ENCODE results near the gene SLC35F6. TPM values are rescaled to one million over a fixed set of nuclear protein-coding genes. Genes with fewer than 3 reads are reported as not detected.

Gene SLC35F6
- total and polyA plus RNA-seq, 3 experiments from 2014 or later = 6.7 to 12.1 (median 11.5) TPM

GRCh38 chr2:26765475-26766200 lies 1.6 kb downstream of the SLC35F6 start:
- H3K27ac Mint-ChIP-seq = peak overlapping the region; percentile 75 to 99 (median 94)
- Histone ChIP-seq H3K27me3 (ENCODE audit: insufficient read depth, low read length, poor library complexity, severe bottlenecking) (no peaks in the 10 kb centered on the region), H3K36me3 (ENCODE audit: insufficient read depth, low read length) (no peaks in the 10 kb centered on the region), H3K4me3 (ENCODE audit: low read length) (peak overlapping the region; percentile 78), H3K9me3 (ENCODE audit: low read length) (no peaks in the 10 kb centered on the region), H3K4me1 (ENCODE audit: insufficient read depth, low read length) (peaks cover 31% of the 10 kb centered on the region), H3K27ac (ENCODE audit: low read depth, low read length) (peak overlapping the region; percentile 88)
- POLR2A ChIA-PET = interaction anchor here (0.6 to 1.0 kb wide), 2 partner anchors 18 to 20 kb away, joined by 3 read pairs; partner anchors contain the start of gene CENPA
- no peaks in the 10 kb centered on the region for H3K27me3 Mint-ChIP-seq
- peaks cover 33 to 63% (median 38%) of the 10 kb centered on the region in 3 donors for H3K4me1 Mint-ChIP-seq
- H3K4me3 Mint-ChIP-seq = peak overlapping the region; percentile 87 to 99 (median 93)
- DNase-seq = no peak
- CTCF ChIA-PET = interaction anchor here (1.1 to 1.3 kb wide), 2 partner anchors 13 to 20 kb away, joined by 3 read pairs; no protein-coding TSS in a partner anchor
- H3K36me3 Mint-ChIP-seq = peaks cover 0 to 9% (median 0%) of the 10 kb centered on the region in 3 donors
- no peaks in the 10 kb centered on the region for H3K9me3 Mint-ChIP-seq

GRCh38 chr2:26767129-26767528 lies 3.0 kb downstream of the SLC35F6 start:
- ChIA-PET POLR2A (no interaction called here), CTCF (no interaction called here)
- Mint-ChIP-seq H3K36me3 (peaks cover 0 to 13% (median 2%) of the 10 kb centered on the region in 3 donors), H3K4me3 (peak overlapping the region in 2 of 7 donors; percentile 9 to 99), H3K4me1 (peaks cover 43 to 77% (median 50%) of the 10 kb centered on the region in 3 donors), H3K9me3 (no peaks in the 10 kb centered on the region), H3K27me3 (no peaks in the 10 kb centered on the region), H3K27ac (peak overlapping the region in 6 of 8 donors; percentile 6 to 89 (median 77))
- no peak overlapping the region for H3K4me3 ChIP-seq (ENCODE audit: low read length)
- peaks cover 46% of the 10 kb centered on the region for H3K4me1 ChIP-seq (ENCODE audit: insufficient read depth, low read length)
- H3K27ac ChIP-seq (ENCODE audit: low read depth, low read length) = no peak overlapping the region
- H3K9me3 ChIP-seq (ENCODE audit: low read length) = no peaks in the 10 kb centered on the region
- H3K27me3 ChIP-seq (ENCODE audit: insufficient read depth, low read length, poor library complexity, severe bottlenecking) = no peaks in the 10 kb centered on the region
- no peak for DNase-seq
- no peaks in the 10 kb centered on the region for H3K36me3 ChIP-seq (ENCODE audit: insufficient read depth, low read length)

GRCh38 chr2:26767894-26768487 lies 3.9 kb downstream of the SLC35F6 start:
- Histone ChIP-seq H3K27me3 (ENCODE audit: insufficient read depth, low read length, poor library complexity, severe bottlenecking) (no peaks in the 10 kb centered on the region), H3K4me3 (ENCODE audit: low read length) (no peak overlapping the region), H3K27ac (ENCODE audit: low read depth, low read length) (no peak overlapping the region), H3K9me3 (ENCODE audit: low read length) (no peaks in the 10 kb centered on the region), H3K36me3 (ENCODE audit: insufficient read depth, low read length) (no peaks in the 10 kb centered on the region), H3K4me1 (ENCODE audit: insufficient read depth, low read length) (peaks cover 55% of the 10 kb centered on the region)
- CTCF ChIA-PET = interaction anchor here (1.2 kb wide), 1 partner anchor 22 kb away, joined by 3 read pairs; no protein-coding TSS in a partner anchor
- no peak overlapping the region for H3K4me3 Mint-ChIP-seq
- H3K9me3 Mint-ChIP-seq = no peaks in the 10 kb centered on the region
- POLR2A ChIA-PET = no interaction called here
- peaks cover 0 to 19% (median 2%) of the 10 kb centered on the region in 3 donors for H3K36me3 Mint-ChIP-seq
- DNase-seq = no peak
- peaks cover 52 to 86% (median 57%) of the 10 kb centered on the region in 3 donors for H3K4me1 Mint-ChIP-seq
- no peaks in the 10 kb centered on the region for H3K27me3 Mint-ChIP-seq
- peak overlapping the region in 4 of 8 donors; percentile 6 to 91 (median 55) for H3K27ac Mint-ChIP-seq

- no peaks in the 10 kb centered on the region for H3K27me3 Mint-ChIP-seq
- no peak for DNase-seq
- Histone ChIP-seq H3K27me3 (ENCODE audit: insufficient read depth, low read length, poor library complexity, severe bottlenecking) (no peaks in the 10 kb centered on the region), H3K4me1 (ENCODE audit: insufficient read depth, low read length) (peaks cover 50% of the 10 kb centered on the region), H3K9me3 (ENCODE audit: low read length) (no peaks in the 10 kb centered on the region), H3K27ac (ENCODE audit: low read depth, low read length) (peak overlapping the region; percentile 64), H3K36me3 (ENCODE audit: insufficient read depth, low read length) (no peaks in the 10 kb centered on the region), H3K4me3 (ENCODE audit: low read length) (no peak overlapping the region)
- ChIA-PET CTCF (interaction anchor here (1.1 to 1.2 kb wide), 2 partner anchors 9 to 23 kb away, joined by 3 read pairs; no protein-coding TSS in a partner anchor), POLR2A (interaction anchor here (0.8 kb wide), 1 partner anchor 17 kb away, joined by 4 read pairs; no protein-coding TSS in a partner anchor)
- H3K27ac Mint-ChIP-seq = peak overlapping the region in 5 of 8 donors; percentile 29 to 79 (median 57)
- H3K36me3 Mint-ChIP-seq = peaks cover 0 to 19% (median 2%) of the 10 kb centered on the region in 3 donors
- H3K4me3 Mint-ChIP-seq = peak overlapping the region in 1 of 7 donors; percentile 28
- H3K9me3 Mint-ChIP-seq = no peaks in the 10 kb centered on the region
- peaks cover 48 to 83% (median 54%) of the 10 kb centered on the region in 3 donors for H3K4me1 Mint-ChIP-seq
Observed at GRCh38 chr2:26768759-26769088, 4.6 kb downstream of the SLC35F6 start.

- POLR2A ChIA-PET = interaction anchor here (0.8 kb wide), 1 partner anchor 16 kb away, joined by 4 read pairs; no protein-coding TSS in a partner anchor
- Mint-ChIP-seq H3K36me3 (peaks cover 0 to 23% (median 2%) of the 10 kb centered on the region in 3 donors), H3K9me3 (no peaks in the 10 kb centered on the region), H3K27ac (peak overlapping the region in 7 of 8 donors; percentile 2 to 82 (median 47)), H3K4me3 (peak overlapping the region in 1 of 7 donors; percentile 10), H3K4me1 (peaks cover 47 to 79% (median 54%) of the 10 kb centered on the region in 3 donors), H3K27me3 (no peaks in the 10 kb centered on the region)
- Histone ChIP-seq H3K9me3 (ENCODE audit: low read length) (no peaks in the 10 kb centered on the region), H3K4me1 (ENCODE audit: insufficient read depth, low read length) (peaks cover 50% of the 10 kb centered on the region), H3K4me3 (ENCODE audit: low read length) (no peak overlapping the region), H3K36me3 (ENCODE audit: insufficient read depth, low read length) (peaks cover 5% of the 10 kb centered on the region), H3K27me3 (ENCODE audit: insufficient read depth, low read length, poor library complexity, severe bottlenecking) (no peaks in the 10 kb centered on the region), H3K27ac (ENCODE audit: low read depth, low read length) (peak overlapping the region; percentile 64)
- no peak for DNase-seq
- CTCF ChIA-PET = interaction anchor here (1.0 to 1.1 kb wide), 2 partner anchors 8 to 24 kb away, joined by 3 read pairs; no protein-coding TSS in a partner anchor
Observed at GRCh38 chr2:26769089-26769761, 5.1 kb downstream of the SLC35F6 start.

- peaks cover 32 to 63% (median 39%) of the 10 kb centered on the region in 3 donors for H3K4me1 Mint-ChIP-seq
- Histone ChIP-seq H3K27ac (ENCODE audit: low read depth, low read length) (peak overlapping the region; percentile 41), H3K4me1 (ENCODE audit: insufficient read depth, low read length) (peaks cover 36% of the 10 kb centered on the region), H3K27me3 (ENCODE audit: insufficient read depth, low read length, poor library complexity, severe bottlenecking) (no peaks in the 10 kb centered on the region), H3K4me3 (ENCODE audit: low read length) (no peak overlapping the region), H3K36me3 (ENCODE audit: insufficient read depth, low read length) (peaks cover 23% of the 10 kb centered on the region), H3K9me3 (ENCODE audit: low read length) (no peaks in the 10 kb centered on the region)
- CTCF ChIA-PET = no interaction called here
- H3K27ac Mint-ChIP-seq = peak overlapping the region in 7 of 8 donors; percentile 4 to 89 (median 85)
- no peaks in the 10 kb centered on the region for H3K27me3 Mint-ChIP-seq
- DNase-seq = peak in 3 of 5 donors; percentile 8 to 19 (median 10)
- peaks cover 0 to 35% (median 4%) of the 10 kb centered on the region in 3 donors for H3K36me3 Mint-ChIP-seq
- H3K9me3 Mint-ChIP-seq = no peaks in the 10 kb centered on the region
- no peak overlapping the region for H3K4me3 Mint-ChIP-seq
- POLR2A ChIA-PET = no interaction called here
Observed at GRCh38 chr2:26770986-26771586, 7.0 kb downstream of the SLC35F6 start.

Data from CD8-positive, alpha-beta memory T cell (primary cell).